ENCODE measurements around the gene TNKS2.

TNKS2 gene

DNA sequence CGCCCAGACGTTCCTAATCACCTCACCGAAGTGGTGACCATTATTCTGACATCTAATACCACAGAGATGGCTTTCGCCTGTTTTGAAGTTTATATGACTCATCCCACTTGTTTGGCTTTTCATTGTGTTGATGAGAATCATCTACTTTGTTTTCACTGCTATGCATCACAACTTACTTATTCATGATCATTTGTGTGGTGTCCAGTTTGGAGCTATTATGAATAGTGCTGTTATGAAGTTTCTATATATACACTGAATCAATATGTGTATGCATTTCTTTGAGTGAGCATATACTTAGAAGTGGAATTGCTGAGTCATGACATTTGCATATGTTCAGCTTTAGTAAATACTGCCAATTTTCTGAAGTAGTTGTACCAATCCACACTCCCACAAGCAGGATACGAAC, 38.6 kb upstream of the TNKS2 start:
- Histone ChIP-seq H3K23ac (ENCODE audit: low read depth, low read length, poor library complexity) (no peak overlapping the region), H2BK12ac (ENCODE audit: low read length) (no peak overlapping the region), H3K18ac (ENCODE audit: low read length) (no peak overlapping the region), H3K4me2 (ENCODE audit: insufficient read depth, low read length, poor library complexity, severe bottlenecking) (no peak overlapping the region), H3K14ac (ENCODE audit: low read length) (no peak overlapping the region), H2BK120ac (ENCODE audit: low read depth, low read length) (no peak overlapping the region), H2AFZ (ENCODE audit: low read length) (no peak overlapping the region), H3K9ac (ENCODE audit: low read depth, low read length, poor library complexity) (no peak overlapping the region), H4K8ac (ENCODE audit: low read depth, low read length) (no peak overlapping the region), H2BK5ac (ENCODE audit: low read length) (no peak overlapping the region), H3K36me3 (replicated peaks in 1 of 2; ENCODE audit: control insufficient read depth in 2 of 2, insufficient read depth in 2 of 2, low read length in 2 of 2) (no peaks in the 10 kb centered on the region), H3K9me3 (replicated peaks in 1 of 2; ENCODE audit: control insufficient read depth in 2 of 2, insufficient read depth in 1 of 2, low read depth in 1 of 2, low read length in 2 of 2) (peaks cover 2 to 6% of the 10 kb centered on the region in 2 donors), H3K27me3 (ENCODE audit: control insufficient read depth in 3 of 3, insufficient read depth in 3 of 3, low read depth in 1 of 3, low read length in 3 of 3) (no peaks in the 10 kb centered on the region), H2AK5ac (ENCODE audit: low read depth, low read length) (no peak overlapping the region), H3K79me1 (ENCODE audit: low read depth, low read length) (no peaks in the 10 kb centered on the region), H4K91ac (ENCODE audit: low read depth, low read length, poor library complexity) (no peak overlapping the region), H3K4me1 (ENCODE audit: control insufficient read depth in 2 of 2, insufficient read depth in 1 of 2, low read depth in 1 of 2, low read length in 2 of 2) (no peaks in the 10 kb centered on the region), H2BK15ac (ENCODE audit: low read length) (no peak overlapping the region), H3K4ac (ENCODE audit: low read length) (no peak overlapping the region), H3K4me3 (ENCODE audit: low read length in 2 of 2) (no peak overlapping the region), H3K27ac (replicated peaks; ENCODE audit: low read length) (no peak overlapping the region)
- no peak for DNase-seq (ENCODE audit: low spot score)
- no CpG with 5 or more reads among the region's 5 CpGs for WGBS, 2 donors (ENCODE audit: extremely low coverage in 2 of 2, insufficient read length in 2 of 2, insufficient replicate concordance in 1 of 2)

DNA sequence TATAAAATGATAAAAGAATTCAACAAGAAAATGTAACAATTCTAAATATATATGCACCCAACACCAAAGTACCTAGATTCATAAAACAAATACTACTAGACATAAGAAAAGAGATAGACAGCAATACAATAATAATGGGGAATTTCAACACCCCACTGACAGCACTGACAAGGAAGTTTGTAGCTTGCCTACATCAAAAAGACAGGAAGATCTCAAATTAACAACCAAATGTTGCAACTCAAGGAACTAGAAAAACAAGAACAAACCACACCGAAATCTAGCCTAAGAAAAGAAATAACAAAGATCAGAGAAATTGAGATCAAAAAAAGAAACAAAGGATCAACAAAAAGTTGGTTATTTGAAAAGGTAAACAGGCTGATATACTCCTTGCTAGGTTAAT, 36.5 kb upstream of the TNKS2 start:
- Histone ChIP-seq H3K36me3 (replicated peaks in 1 of 2; ENCODE audit: control insufficient read depth in 2 of 2, insufficient read depth in 2 of 2, low read length in 2 of 2) (no peaks in the 10 kb centered on the region), H3K4me1 (ENCODE audit: control insufficient read depth in 2 of 2, insufficient read depth in 1 of 2, low read depth in 1 of 2, low read length in 2 of 2) (no peaks in the 10 kb centered on the region), H2BK12ac (ENCODE audit: low read length) (no peak overlapping the region), H3K9ac (ENCODE audit: low read depth, low read length, poor library complexity) (no peak overlapping the region), H3K14ac (ENCODE audit: low read length) (no peak overlapping the region), H3K4ac (ENCODE audit: low read length) (no peak overlapping the region), H3K18ac (ENCODE audit: low read length) (no peak overlapping the region), H3K79me1 (ENCODE audit: low read depth, low read length) (no peaks in the 10 kb centered on the region), H2AFZ (ENCODE audit: low read length) (no peak overlapping the region), H4K8ac (ENCODE audit: low read depth, low read length) (no peak overlapping the region), H2BK5ac (ENCODE audit: low read length) (no peak overlapping the region), H3K27me3 (ENCODE audit: control insufficient read depth in 3 of 3, insufficient read depth in 3 of 3, low read depth in 1 of 3, low read length in 3 of 3) (no peaks in the 10 kb centered on the region), H3K27ac (replicated peaks; ENCODE audit: low read length) (no peak overlapping the region), H3K4me3 (ENCODE audit: low read length in 2 of 2) (no peak overlapping the region), H3K4me2 (ENCODE audit: insufficient read depth, low read length, poor library complexity, severe bottlenecking) (no peak overlapping the region), H2AK5ac (ENCODE audit: low read depth, low read length) (no peak overlapping the region), H3K23ac (ENCODE audit: low read depth, low read length, poor library complexity) (no peak overlapping the region), H2BK15ac (ENCODE audit: low read length) (no peak overlapping the region), H2BK120ac (ENCODE audit: low read depth, low read length) (no peak overlapping the region), H4K91ac (ENCODE audit: low read depth, low read length, poor library complexity) (no peak overlapping the region), H3K9me3 (replicated peaks in 1 of 2; ENCODE audit: control insufficient read depth in 2 of 2, insufficient read depth in 1 of 2, low read depth in 1 of 2, low read length in 2 of 2) (peaks cover 2% of the 10 kb centered on the region in 2 donors)
- WGBS, 2 donors (ENCODE audit: extremely low coverage in 2 of 2, insufficient read length in 2 of 2, insufficient replicate concordance in 1 of 2) = no CpG with 5 or more reads among the region's 1 CpG
- DNase-seq (ENCODE audit: low spot score) = no peak

DNA sequence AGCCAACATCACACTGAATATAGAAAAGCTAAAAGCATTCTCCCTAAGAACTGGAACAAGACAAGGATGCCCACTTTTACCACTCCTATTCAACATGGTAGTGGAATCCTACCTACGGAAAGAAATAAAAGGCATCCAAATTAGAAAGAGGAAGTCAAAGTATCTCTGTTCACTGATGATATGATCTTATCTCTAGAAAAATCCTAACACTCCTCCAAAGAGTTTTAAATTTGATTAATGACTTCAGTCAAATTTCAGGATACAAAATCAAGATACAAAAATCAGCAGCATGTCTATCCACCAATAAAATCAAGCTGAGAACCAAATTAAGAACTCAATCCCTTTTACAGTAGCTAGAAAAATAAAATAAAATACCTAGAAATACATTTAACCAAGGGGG, 35.3 kb upstream of the TNKS2 start:
- H3K9me3 ChIP-seq (replicated peaks in 1 of 2; ENCODE audit: control insufficient read depth in 2 of 2, insufficient read depth in 1 of 2, low read depth in 1 of 2, low read length in 2 of 2) = peaks cover 0 to 2% of the 10 kb centered on the region in 2 donors
- no peak overlapping the region for H3K18ac ChIP-seq (ENCODE audit: low read length)
- no peak overlapping the region for H3K14ac ChIP-seq (ENCODE audit: low read length)
- H4K91ac ChIP-seq (ENCODE audit: low read depth, low read length, poor library complexity) = no peak overlapping the region
- H3K79me1 ChIP-seq (ENCODE audit: low read depth, low read length) = no peaks in the 10 kb centered on the region
- H2BK5ac ChIP-seq (ENCODE audit: low read length) = no peak overlapping the region
- H3K4me3 ChIP-seq (ENCODE audit: low read length in 2 of 2) = no peak overlapping the region
- H3K4ac ChIP-seq (ENCODE audit: low read length) = no peak overlapping the region
- WGBS, 2 donors (ENCODE audit: extremely low coverage in 2 of 2, insufficient read length in 2 of 2, insufficient replicate concordance in 1 of 2) = no CpG with 5 or more reads among the region's 1 CpG
- no peaks in the 10 kb centered on the region for H3K36me3 ChIP-seq (replicated peaks in 1 of 2; ENCODE audit: control insufficient read depth in 2 of 2, insufficient read depth in 2 of 2, low read length in 2 of 2)
- no peaks in the 10 kb centered on the region for H3K27me3 ChIP-seq (ENCODE audit: control insufficient read depth in 3 of 3, insufficient read depth in 3 of 3, low read depth in 1 of 3, low read length in 3 of 3)
- H3K23ac ChIP-seq (ENCODE audit: low read depth, low read length, poor library complexity) = no peak overlapping the region
- H2BK120ac ChIP-seq (ENCODE audit: low read depth, low read length) = no peak overlapping the region
- no peak overlapping the region for H2AK5ac ChIP-seq (ENCODE audit: low read depth, low read length)
- no peaks in the 10 kb centered on the region for H3K4me1 ChIP-seq (ENCODE audit: control insufficient read depth in 2 of 2, insufficient read depth in 1 of 2, low read depth in 1 of 2, low read length in 2 of 2)
- H2BK12ac ChIP-seq (ENCODE audit: low read length) = no peak overlapping the region
- no peak for DNase-seq (ENCODE audit: low spot score)
- no peak overlapping the region for H3K27ac ChIP-seq (replicated peaks; ENCODE audit: low read length)
- no peak overlapping the region for H2BK15ac ChIP-seq (ENCODE audit: low read length)
- H2AFZ ChIP-seq (ENCODE audit: low read length) = no peak overlapping the region
- H3K9ac ChIP-seq (ENCODE audit: low read depth, low read length, poor library complexity) = no peak overlapping the region
- no peak overlapping the region for H4K8ac ChIP-seq (ENCODE audit: low read depth, low read length)
- no peak overlapping the region for H3K4me2 ChIP-seq (ENCODE audit: insufficient read depth, low read length, poor library complexity, severe bottlenecking)

DNA sequence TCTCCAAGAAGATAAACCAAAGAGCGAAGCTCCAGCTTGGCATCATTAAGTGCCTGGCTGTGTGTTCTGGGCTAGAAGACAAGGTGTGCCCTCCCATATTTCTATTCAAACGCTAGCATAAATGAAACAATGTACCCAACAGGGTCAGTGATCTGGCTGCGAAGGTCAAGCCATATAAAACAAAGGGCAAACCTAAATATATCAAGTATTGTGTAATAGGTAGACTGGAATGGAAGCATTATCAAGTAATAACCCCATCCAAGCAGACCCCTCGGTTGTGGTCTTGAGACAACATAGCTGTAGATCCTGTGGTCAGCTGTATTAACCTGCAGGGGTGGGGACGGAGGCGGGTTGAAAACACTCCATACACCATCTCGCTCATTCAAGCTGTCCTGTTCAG, 31.6 kb upstream of the TNKS2 start:
- Histone ChIP-seq H3K36me3 (replicated peaks in 1 of 2; ENCODE audit: control insufficient read depth in 2 of 2, insufficient read depth in 2 of 2, low read length in 2 of 2) (no peaks in the 10 kb centered on the region), H3K4me3 (ENCODE audit: low read length in 2 of 2) (no peak overlapping the region), H3K4ac (ENCODE audit: low read length) (no peak overlapping the region), H2BK12ac (ENCODE audit: low read length) (no peak overlapping the region), H3K4me1 (ENCODE audit: control insufficient read depth in 2 of 2, insufficient read depth in 1 of 2, low read depth in 1 of 2, low read length in 2 of 2) (no peaks in the 10 kb centered on the region), H3K4me2 (ENCODE audit: insufficient read depth, low read length, poor library complexity, severe bottlenecking) (no peak overlapping the region), H3K9me3 (replicated peaks in 1 of 2; ENCODE audit: control insufficient read depth in 2 of 2, insufficient read depth in 1 of 2, low read depth in 1 of 2, low read length in 2 of 2) (peaks cover 0 to 2% of the 10 kb centered on the region in 2 donors), H4K91ac (ENCODE audit: low read depth, low read length, poor library complexity) (no peak overlapping the region), H3K27ac (replicated peaks; ENCODE audit: low read length) (no peak overlapping the region), H4K8ac (ENCODE audit: low read depth, low read length) (no peak overlapping the region), H3K18ac (ENCODE audit: low read length) (no peak overlapping the region), H3K27me3 (ENCODE audit: control insufficient read depth in 3 of 3, insufficient read depth in 3 of 3, low read depth in 1 of 3, low read length in 3 of 3) (no peaks in the 10 kb centered on the region), H2BK120ac (ENCODE audit: low read depth, low read length) (no peak overlapping the region), H3K14ac (ENCODE audit: low read length) (no peak overlapping the region), H2BK15ac (ENCODE audit: low read length) (no peak overlapping the region), H3K9ac (ENCODE audit: low read depth, low read length, poor library complexity) (no peak overlapping the region), H3K79me1 (ENCODE audit: low read depth, low read length) (no peaks in the 10 kb centered on the region), H2AK5ac (ENCODE audit: low read depth, low read length) (no peak overlapping the region), H3K23ac (ENCODE audit: low read depth, low read length, poor library complexity) (no peak overlapping the region), H2BK5ac (ENCODE audit: low read length) (no peak overlapping the region), H2AFZ (ENCODE audit: low read length) (no peak overlapping the region)
- WGBS, 2 donors (ENCODE audit: extremely low coverage in 2 of 2, insufficient read length in 2 of 2, insufficient replicate concordance in 1 of 2) = no CpG with 5 or more reads among the region's 7 CpGs
- no peak for DNase-seq (ENCODE audit: low spot score)

Data from neuronal stem cell (in vitro differentiated cells).